ENCODE results near the gene ZNF358.

ZNF358 gene

DNA sequence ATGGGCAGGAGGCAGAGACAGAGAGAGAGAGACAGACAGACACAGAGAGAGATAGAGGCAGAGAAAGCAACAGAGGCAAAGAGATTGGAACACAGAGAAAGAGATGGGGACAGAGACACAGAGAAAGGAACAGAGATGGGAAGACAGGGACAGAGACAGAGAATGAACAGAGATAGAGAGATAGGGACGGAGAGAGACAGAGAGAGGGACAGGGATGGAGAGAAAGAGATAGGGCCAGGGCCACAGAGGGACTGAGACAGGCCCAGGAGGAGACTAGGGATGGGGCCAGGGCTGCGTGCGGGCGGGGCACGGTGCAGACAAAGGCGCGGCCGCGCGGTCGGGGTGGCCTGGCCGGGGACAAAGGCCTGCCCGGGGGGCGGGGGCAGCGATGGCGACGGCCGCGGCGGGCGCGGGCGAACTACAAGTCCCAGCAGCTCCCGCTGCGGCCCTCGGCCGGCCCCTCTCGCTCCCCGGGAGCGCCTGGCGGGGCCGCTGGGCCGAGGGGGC is at the start of gene ZNF358:
ZNF358 (plus strand) TSS at position 459 of the 507 bp plus-strand sequence. CDS start 3,140 bp downstream, outside the sequence.
- peak; percentile 93 for DNase-seq (ENCODE audit: low spot score)

GRCh38 chr19:7467009-7467989 is 48.6 kb upstream of the ZNF358 start:
- DNase-seq (ENCODE audit: low spot score) = no peak

DNA sequence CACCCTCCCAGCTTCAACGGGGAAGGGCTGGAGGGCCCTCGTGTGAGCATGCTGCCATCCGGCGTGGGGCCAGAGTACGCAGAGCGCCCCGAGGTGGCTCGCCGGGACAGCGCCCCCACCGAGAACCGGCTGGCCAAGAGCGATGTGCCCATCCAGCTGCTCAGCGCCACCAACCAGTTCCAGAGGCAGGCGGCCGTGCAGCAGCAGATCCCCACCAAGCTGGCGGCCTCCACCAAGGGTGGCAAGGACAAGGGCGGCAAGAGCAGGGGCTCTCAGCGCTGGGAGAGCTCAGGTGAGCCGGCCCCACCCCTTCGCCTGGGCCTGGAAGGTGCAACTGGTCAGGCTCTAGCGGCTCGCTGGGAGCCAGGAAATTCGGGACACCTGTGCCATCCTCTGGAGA is 47.1 kb upstream of the ZNF358 start:
- DNase-seq (ENCODE audit: low spot score) = no peak

- no peak for DNase-seq (ENCODE audit: low spot score)
These were observed 46.1 kb upstream of the ZNF358 start for GRCh38 chr19:7469669-7470285.

DNA sequence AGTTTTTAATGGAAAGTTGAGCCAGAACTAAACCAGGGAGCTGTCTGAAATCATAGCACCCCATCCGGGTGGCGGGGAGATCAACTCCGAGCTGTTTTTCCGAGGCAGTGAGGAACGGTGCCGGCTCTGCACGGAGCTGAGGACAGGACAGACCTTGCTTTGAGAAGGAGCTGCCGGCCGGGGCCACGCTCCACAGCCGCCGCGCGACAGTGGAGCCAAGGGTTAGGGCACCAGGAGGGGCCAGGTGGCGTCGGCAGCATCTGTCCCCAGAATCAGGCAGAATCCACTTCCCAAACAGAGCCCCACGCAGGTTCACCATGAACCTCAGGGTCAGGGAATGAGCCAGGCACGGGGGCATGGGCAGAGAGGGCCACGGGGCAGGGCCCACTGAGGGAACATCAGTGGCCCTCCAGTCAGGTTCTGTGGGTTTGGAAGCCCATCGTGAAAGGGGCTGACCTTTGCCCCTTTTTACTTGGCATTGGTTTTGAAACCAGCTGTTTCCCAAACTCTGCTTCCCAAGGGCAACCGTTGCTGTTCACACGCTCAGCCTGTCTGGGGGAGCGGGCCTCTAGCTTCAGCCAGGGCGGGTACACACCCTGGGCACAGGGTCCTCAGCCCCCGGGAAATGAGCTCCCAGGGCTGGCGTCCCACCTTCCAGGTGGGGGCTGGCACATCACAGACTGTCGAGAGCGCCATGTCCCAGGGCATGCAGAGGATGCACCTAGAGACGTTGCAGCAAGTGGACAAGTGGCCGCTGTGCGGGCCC is 45.2 kb upstream of the ZNF358 start:
- DNase-seq (ENCODE audit: low spot score) = no peak

DNA sequence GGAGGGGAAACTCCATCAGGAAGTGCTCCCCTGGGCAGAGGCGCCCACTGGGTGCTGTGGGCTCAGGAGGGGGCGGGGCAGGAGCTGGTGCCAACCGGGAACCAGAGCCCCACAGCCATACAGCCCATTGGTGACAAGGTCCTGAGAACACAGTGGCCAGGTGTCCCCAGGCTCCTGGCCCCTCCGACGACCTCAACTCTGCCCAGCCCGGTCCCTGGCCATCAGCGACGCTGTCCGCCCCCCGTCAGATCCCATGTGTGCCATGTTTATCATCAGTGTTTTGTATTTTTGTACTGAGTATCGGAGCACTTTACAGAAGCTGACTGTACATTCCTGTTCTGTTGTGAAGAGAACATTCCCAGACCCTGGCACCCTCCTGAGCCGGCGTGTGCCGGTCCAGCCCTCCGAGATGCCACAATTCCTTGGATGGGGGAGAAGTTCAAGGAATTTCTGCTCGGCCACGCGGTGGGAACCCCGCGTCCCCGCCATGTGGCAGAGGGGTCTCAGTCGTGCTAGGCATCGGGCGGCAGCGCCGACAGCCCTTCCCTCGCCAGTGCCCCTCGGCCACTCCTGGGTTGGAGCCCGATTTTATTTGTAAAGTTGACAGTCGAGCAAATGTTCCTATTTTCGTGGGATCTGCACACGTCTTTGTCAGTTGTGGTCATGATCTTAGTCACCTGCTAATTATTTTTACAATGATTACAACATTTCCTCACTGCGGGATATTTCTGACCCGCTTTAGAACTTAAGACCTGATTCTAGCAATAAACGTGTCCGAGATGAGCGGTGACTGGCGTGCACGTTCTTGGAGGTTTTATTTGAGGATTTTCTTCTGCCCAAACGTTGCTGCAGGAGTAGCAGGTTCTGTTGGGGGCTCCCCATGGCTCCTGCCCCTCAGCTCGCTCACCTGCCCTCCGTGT is 43.9 kb upstream of the ZNF358 start:
- DNase-seq (ENCODE audit: low spot score) = no peak

GRCh38 chr19:7475665-7476064 is 40.2 kb upstream of the ZNF358 start:
- DNase-seq (ENCODE audit: low spot score) = no peak

GRCh38 chr19:7476241-7476640 is 39.7 kb upstream of the ZNF358 start:
- no peak for DNase-seq (ENCODE audit: low spot score)

GRCh38 chr19:7476777-7477494 is 39.0 kb upstream of the ZNF358 start:
- DNase-seq (ENCODE audit: low spot score) = no peak

GRCh38 chr19:7477758-7478157 is 38.1 kb upstream of the ZNF358 start:
- DNase-seq (ENCODE audit: low spot score) = no peak

DNA sequence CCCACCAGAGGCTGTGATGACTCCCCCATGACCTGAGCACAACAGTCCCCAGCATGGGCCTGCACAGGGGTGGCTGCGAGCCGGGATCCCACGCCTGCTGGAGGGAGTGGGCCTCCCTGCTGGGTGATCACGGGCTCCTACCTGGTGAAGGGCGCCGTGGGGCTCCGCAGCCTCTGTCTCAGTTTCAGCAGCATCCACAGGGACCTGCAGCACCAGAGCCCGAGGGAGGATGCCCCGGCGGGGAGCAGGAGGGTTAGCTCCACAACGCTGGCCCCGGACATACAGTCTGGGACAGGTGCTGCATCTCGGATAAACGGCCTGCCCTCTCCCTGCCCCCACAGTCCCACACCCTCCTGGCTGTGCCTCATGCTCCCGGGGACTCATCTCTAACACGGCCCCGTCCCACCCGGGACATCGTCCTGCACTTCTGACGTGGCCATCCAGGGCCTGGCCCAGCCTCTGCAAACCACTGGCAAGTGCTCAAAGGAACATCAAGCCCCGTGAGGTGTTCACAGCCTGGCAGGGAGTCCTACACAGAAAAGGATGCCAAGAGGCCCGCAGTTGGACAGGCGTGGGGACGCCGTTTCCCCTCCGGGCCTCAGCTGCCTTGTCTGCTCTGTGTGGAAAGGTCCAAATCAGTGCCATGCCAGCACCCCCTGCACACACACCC is 37.6 kb upstream of the ZNF358 start:
- no peak for DNase-seq (ENCODE audit: low spot score)

GRCh38 chr19:7478843-7479227 is 37.1 kb upstream of the ZNF358 start:
- DNase-seq (ENCODE audit: low spot score) = no peak

GRCh38 chr19:7480222-7480969 is 35.5 kb upstream of the ZNF358 start:
- no peak for DNase-seq (ENCODE audit: low spot score)

DNA sequence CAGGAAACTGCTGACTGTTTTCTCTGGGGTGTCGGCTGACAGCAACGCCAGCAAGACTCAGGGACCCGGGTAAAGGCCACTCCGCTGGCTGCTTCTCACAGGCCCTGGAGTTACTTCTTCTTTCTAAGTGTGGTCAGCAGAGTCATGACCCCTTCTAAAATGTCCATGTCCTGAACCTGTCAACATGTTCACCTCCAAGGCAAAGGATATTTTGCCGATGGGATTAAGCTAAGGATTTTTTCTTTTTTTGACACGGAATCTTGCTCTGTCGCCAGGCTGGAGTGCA is 35.0 kb upstream of the ZNF358 start:
- no peak for DNase-seq (ENCODE audit: low spot score)

DNA sequence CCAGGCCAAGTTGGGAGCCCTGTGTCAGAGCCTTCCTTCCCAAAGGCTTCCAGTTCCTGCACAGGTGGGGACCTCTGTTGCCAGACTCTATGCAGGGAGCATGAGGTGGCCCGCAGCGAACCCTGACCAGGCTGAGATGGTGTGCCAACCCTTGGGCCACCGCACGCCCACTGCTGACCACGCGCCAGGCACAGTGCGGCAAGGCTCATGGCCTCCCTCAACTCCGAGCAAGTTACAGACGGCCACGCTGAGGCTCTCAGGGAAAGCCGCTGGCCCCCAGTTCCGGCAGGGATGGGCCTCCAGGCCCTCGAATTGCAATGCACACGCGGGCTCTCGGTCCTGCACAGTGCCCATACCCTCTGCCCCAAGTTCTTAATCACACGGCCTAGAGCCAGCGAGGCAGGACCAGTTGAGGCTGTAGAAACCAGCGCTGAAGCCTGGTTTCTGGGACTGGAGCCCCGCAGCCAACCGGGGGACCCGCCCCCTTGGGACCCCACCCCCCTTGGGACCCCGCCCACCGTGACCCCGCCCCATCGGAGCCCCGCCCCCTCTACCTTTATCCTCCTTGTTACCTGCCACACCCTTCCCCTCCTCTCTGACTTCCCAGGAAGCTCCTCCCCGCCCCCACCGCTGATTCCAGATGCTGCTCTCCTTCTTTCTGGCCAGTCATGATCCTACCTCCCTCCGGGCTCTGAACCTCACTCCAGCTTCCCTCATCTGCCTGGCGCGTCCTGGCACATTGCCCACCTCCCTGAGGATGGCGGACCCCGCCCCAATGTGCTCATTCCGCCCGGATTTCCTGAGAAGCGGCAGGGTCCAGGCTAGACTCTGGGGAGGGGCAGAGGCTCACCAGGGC is 33.1 kb upstream of the ZNF358 start:
- DNase-seq (ENCODE audit: low spot score) = no peak

DNA sequence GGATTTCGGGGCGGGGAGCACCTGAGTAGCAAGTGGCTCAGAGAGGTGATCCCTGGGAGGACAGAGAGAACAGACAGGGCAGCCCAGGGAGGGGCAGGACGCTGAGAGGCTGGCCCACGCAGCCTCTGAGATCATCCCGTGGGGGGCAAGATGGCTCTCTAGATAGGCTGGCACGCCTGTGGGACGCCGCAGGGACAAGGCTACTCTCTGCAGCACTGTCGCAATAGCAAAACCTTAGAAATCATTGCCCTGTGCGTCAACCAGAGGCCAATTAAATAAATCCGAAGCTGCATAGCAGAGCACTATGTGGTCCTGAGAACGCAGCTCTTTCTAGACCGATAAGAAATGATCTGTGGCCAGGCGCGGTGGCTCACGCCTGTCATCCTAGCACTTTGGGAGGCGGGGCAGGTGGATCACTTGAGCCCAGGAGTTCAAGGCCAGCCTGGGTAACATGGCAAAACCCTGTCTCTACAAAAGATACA is 32.1 kb upstream of the ZNF358 start:
- DNase-seq (ENCODE audit: low spot score) = no peak

GRCh38 chr19:7486923-7487322 is 29.0 kb upstream of the ZNF358 start:
- DNase-seq (ENCODE audit: low spot score) = no peak

- peak; percentile 99 for DNase-seq (ENCODE audit: low spot score)
These were observed 27.1 kb upstream of the ZNF358 start, which contains the start of gene PEX11G for GRCh38 chr19:7488736-7489353. PEX11G (minus strand) TSS chr19:7489035; CDS start chr19:7489010, 25 bp downstream.

All from AG08395 (cell line).